HuH-7.5 (cell line): ENCODE data around the gene WDR70.
"Not testable (repeated sequence)": the region's sequence is repeated elsewhere in the genome, so short reads cannot be mapped to it uniquely, and the experiment has no call there.

Source experiments
- DNase-seq: peaks from one replicate; pipeline ENCODE4 v3.0.0; 2011; ENCODE audit warnings: low spot score

The WDR70 gene

DNA sequence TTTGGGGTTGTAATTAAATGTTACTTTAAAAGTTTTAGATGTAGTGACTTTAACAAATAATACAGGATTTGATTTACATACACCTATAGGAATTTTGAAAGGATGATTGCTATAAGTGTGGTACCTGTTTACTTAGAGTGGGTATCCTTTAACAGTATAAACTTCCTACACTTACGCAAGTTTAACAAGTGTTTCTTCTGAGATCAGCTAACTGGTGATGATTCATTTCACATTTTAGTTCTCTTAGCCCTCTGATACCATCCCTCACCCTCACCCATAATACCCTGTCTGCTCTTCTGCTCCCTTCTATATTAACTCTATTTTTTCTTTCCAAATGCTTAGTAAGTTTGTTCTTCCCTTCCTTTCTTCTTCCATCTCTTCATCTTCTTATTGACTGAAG, 262.8 kb downstream of the WDR70 start:
- DNase-seq: no peak

DNA sequence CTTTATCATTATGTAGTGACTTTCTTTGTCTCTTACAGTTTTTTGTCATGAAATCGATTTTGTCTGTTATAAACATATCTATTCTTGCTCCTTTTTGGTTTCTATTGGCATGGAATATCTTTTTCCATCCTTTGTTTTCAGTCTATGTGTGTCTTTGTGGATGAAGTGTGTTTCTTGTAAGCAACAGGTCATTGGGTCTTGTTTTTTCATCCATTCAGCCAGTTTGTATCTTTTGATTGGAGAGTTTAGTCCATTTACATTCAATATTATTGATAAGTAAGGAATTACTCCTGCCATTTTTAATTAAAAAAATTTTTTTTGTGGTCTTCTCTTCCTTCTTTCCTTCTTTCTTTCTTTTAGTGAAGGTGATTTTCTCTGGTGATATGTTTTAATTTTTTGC, 266.6 kb downstream of the WDR70 start:
- DNase-seq: no peak

DNA sequence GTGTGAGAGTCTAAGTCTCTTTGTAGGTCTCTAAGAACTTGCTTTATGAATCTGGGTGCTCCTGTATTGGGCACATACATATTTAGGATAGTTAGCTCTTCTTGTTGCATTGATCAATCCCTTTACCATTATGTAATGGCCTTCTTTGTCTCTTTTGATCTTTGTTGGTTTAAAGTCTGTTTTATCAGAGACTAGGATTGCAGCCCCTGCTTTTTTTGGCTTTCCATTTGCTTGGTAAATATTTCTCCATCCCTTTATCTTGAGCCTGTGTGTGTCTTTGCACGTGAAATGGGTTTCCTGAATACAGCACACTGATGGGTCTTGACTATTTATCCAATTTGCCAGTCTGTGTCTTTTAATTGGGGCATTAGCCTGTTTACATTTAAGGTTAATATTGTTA, 275.4 kb downstream of the WDR70 start:
- DNase-seq: not testable (repeated sequence)

DNA sequence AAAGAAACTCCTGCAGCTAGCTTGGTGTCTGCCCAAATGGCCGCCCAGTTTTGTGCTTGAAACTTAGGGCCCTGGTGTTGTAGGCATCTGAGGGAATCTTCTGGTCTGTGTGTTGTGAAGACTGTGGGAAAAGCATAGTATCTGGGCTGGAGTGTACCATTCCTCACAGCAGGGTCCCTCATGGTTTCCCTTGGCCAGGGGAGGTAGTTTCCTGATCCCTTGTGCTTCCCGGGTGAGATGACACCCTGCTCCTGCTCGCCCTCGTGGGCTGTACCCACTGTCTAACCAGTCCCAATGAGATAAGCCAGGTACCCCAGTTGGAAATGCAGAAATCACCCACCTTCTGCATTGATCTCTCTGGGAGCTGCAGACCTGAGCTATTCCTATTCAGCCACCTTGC, 277.9 kb downstream of the WDR70 start:
- no peak for DNase-seq

DNA sequence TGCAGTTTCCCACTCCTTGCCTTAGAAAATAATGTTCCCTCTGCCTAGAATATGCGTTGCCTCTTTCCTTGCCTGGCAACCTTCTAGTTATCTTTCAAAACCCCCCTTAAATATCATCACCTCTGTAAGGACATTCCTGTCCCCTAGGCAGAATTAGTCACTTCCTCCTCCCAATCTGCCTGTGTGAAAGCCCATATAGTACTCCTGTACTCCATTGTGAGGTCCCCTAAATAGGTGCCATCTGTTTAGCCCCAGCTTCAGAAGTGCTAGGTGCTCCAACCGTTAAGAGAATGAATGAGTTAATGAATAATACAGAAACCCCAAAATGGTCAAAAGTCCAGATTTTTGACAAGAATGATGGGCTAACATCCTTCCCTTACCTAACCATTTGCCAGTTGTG, 279.3 kb downstream of the WDR70 start:
- no peak for DNase-seq

DNA sequence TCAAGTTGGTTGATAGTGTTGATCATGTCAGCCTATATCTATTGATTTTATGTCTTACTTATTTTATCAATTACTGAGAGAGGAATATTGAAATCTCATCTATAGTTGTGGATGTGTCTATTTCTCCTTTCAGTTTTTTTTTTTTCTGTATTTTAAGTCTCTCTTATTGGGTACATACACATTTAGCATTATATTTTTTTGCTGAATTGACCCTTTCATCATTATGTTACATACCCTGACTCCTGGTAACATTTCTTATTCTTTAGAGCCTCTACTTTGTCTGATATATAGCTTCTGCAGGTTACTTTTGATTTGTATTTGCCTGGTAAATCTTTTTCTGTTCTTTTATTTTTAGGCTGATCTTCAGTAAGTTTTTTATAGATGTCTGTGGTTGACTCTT, 281.2 kb downstream of the WDR70 start:
- no peak for DNase-seq

DNA sequence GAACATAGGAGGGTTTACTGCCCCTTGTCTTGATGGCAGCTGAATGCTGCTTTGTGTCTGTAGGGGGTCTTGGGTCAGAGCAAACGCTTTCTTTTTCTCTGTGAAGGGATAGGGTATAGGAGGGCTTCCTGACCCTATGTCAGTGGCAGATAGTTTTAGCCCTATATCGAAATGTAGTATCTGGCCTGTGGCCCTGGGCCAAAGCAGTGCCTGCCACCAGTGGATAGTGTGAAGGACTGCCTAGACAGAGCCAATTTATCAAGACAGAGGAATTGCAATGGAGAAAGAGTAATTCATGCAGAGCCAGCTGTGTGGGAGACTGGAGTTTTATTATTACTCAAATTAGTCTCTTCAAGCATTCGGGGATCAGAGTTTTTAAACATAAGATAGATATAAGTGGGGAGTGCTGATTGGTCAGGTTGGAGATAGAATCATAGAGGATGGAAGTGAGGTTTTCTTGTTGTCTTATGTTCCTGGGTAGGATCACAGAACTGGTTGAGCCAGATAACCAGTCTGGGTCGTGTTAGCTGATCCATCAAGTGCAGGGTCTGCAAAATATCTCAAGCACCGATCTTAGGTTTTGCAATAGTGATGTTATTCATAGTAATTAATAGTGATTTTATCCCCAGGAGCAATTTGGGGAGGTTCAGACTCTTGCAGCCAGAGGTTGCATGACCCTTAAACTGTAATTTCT, 282.3 kb downstream of the WDR70 start:
- DNase-seq: no peak

DNA sequence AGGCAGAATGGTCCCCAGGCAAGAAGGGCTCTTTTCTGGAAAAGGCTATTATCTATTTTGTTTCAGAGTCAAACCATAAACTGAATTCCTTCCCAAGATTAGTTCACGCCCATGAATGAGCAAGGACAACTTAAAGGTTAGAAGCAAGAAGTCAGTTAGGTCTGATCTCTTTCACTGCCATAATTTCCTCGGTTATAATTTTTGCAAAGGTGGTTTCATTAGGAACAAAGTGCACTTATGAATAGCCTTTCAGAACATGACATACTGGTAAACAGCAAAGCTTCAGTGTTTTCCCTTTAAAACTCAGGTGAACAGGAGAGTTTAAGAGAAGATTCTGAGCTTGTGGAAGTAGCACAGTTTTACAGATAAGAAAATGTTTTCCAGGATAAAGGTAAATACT, 282.8 kb downstream of the WDR70 start:
- no peak for DNase-seq

DNA sequence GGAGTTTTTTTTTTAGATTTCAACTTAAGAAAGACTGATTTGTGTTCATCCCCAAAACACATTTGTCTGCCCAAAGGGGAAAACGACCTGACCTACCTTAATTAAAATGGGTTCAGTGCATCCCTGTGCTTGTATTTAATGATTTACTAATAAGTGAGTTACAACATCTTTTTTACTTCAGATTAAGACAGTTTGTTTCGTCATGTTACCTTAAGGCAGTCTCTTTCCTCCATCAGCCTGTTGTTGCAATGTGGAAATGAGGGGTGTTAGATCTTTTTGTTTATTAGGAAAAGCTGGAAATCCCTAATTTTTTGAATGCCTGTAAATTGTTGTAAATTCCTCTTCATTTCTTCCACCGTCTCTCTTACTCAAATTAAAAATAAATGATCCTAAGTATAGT, 283.2 kb downstream of the WDR70 start:
- no peak for DNase-seq

DNA sequence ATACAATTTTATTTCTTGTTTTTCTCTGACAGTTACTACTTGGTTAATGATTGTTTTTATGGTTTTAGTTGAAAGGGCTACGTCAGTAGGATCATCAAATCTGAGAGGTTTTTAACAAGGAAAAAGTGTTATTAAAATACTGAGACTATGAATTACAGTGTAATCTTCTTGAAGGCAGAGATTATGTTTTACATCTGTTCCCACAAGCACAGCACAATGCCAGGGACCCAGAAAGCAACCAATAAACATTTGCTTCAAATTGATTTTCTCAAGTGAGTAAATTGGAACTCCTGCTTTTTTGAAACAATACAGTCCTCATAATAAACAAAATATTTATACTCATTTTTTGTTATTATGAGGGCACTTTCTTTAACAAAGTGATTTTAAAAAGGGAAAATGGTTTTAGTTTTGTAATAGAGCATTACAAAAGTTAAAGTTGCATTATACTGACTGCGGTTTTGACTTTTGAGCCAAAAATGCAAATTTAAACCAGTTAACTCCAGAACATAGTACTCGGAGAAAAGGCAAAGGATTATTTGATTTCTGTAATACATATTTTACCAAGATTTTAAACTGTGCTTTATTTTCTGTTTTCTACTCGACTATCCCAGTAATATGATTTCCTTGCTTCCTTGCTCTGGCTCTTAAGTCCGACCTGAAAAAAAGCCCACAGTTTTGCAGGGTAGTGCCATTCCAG, 283.8 kb downstream of the WDR70 start:
- DNase-seq: no peak

DNA sequence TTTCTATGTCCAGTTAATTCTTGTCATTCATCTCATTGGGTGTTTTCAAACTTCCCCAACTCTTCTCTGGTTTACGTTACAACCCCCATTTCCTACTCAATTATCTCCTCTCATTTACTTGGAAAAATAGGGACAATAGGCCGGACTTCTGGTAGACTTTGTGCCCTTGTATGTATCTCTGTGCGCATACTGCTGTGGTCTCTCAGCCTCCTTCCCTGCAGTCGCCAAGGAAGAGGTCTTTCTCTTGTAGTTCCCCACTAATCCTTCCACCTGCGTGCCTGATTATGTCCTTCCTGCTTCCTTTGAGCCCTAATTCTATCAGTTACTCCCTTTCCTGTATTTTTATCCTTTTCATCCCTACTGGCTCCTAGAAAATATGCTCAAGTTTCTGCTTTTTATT, 284.4 kb downstream of the WDR70 start:
- DNase-seq: no peak

DNA sequence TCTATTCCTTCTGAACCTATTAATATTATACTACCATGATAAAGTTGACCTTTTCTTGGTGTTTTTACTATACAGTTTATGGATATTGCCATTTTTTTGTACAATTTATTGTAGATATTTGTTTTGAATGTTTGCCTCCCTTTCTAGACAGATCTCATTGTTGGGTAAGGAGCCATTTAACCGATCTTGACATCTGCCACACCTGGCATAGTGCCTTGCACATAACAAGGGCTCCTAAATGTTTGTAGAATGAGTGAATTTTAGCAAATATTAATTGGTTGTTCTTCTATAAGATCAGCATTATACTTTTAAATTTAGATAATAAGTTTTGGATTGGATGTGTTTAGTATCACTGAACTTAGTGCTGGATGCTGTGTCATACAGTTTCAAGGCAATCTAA, 285.4 kb downstream of the WDR70 start:
- DNase-seq: no peak

DNA sequence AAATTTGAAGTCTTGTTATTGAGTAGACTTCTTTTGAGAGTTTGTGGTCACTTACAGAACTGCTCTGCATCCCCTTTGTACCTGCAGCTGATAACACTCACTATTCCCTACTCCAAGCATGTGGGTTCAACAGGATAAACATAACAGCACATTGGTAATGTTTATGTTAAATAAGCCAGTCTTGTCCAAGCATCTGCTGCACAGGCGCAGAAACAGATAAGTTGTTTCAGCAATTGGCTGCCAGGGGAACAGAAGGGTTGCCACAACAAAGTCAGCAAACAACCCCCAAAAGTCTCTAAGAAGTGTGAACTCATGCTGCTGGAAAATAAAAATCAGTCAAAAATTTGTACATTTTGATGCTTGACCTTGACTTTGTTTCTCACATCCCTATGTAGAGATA, 286.2 kb downstream of the WDR70 start:
- no peak for DNase-seq

DNA sequence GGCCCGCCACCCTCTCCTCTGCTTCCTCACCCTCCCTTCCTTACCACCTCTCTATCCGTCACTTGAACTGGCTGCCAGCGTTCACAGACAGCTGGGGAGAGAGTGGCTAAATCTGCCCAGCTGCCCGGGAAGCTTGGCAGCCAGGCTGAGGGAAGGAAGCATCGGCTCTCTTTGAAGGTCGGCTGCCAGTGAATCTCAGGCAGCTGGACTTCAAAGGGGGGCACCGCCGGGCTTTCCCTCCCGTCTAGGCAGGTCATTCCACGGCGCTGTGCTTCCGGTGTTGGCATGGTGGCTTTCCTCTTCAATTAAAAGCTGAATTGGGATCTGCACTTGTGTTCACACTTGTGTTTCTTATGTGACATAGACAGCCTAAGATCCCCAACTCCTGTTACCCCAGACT, 286.8 kb downstream of the WDR70 start:
- no peak for DNase-seq

DNA sequence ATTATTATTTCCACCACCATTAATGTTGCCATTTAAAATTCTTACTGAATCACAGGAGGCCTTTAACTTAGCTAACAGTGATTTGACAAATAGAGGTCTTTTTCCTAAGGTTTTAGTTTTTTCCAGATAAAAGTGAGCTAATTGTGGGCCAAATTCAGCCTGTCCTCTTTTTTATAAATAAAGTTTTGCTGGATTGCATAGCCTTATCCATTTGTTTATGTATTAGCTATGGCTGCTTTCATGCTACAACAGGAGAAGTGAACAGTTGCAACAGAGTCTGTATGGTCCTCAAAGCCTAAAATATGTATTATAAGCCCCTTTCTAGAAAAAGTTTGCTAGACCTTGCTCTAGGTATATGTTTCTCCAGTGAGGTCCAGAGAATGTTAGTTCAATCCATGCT, 288.3 kb downstream of the WDR70 start:
- no peak for DNase-seq

DNA sequence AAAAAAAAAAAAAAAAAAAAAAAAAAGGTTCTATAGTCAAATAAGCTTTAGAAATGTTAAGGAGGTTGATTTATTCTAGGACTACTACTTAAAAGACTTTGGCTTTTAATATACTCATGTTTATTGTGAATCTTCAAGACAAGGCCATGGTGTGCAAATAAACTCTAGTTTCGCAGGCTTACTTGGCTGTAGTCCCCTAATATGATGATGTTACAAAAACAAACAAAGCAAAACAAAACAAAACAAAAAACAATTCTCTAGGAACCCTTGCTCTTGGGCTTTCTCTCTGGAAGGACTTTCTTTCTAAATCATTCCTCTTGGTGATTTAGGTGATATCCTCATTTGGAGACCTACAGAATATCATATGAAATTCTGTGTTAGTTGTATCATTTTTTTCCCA, 288.7 kb downstream of the WDR70 start:
- no peak for DNase-seq

DNA sequence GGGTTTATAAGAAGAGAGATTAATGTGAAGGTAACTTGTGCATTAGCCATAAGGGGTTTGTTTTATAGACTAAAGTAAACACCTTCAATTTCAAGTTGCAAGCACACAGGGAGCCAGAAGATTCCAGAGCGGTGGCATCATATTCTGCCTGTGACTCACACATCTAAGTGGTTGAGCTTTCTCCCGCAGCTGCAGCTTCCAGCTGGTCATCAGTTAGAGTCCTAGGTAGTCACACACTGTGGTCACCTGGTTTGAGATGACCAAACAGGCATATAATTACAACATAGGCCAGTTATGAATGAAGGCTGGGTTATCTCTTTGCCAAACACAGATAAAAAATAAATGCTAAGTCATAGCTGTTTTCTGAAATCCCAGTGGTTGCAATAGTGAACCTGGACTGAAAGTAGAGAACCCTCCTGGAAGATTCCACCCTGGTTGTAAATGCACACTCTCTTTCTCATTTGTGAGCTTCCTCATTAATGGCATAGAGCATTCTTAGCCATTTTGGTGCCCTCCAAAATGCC, 289.5 kb downstream of the WDR70 start:
- peak; percentile 57 for DNase-seq

DNA sequence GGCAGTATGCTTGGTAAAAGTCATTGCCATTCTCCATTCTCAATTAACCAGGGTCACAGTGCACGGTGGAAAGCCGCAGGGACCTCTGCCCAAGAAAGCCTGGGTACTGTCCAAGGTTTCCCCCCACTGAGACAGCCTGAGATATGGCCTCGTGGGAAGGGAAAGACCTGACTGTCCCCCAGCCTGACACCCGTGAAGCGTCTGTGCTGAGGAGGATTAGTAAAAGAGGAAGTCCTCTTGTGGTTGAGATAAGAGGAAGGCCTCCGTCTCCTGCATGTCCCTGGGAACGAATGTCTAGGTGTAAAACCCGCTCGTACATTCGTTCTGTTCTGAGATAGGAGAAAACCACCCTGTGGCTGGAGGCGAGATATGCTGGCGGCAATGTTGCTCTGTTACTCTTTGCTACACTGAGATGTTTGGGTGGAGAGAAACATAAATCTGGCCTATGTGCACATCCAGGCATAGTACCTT, 293.0 kb downstream of the WDR70 start:
- DNase-seq: not testable (repeated sequence)

DNA sequence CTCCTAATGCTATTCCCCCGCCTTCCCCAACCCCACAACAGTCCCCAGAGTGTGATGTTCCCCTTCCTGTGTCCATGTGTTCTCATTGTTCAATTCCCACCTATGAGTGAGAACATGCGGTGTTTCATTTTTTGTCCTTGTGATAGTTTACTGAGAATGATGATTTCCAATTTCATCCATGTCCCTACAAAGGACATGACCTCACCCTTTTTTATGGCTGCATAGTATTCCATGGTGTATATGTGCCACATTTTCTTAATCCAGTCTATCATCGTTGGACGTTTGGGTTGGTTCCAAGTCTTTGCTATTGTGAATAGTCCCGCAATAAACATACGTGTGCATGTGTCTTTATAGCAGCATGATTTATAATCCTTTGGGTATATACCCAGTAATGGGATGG, 295.2 kb downstream of the WDR70 start:
- DNase-seq: not testable (repeated sequence)

DNA sequence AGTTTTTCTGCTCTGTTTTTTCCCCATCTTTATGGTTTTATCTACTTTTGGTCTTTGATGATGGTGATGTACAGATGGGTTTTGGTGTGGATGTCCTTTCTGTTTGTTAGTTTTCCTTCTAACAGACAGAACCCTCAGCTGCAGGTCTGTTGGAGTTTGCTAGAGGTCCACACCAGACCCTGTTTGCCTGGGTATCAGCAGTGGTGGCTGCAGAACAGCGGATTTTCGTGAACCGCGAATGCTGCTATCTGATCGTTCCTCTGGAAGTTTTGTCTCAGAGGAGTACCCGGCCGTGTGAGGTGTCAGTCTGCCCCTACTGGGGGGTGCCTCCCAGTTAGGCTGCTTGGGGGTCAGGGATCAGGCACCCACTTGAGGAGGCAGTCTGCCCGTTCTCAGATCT, 300.2 kb downstream of the WDR70 start:
- not testable (repeated sequence) for DNase-seq

DNA sequence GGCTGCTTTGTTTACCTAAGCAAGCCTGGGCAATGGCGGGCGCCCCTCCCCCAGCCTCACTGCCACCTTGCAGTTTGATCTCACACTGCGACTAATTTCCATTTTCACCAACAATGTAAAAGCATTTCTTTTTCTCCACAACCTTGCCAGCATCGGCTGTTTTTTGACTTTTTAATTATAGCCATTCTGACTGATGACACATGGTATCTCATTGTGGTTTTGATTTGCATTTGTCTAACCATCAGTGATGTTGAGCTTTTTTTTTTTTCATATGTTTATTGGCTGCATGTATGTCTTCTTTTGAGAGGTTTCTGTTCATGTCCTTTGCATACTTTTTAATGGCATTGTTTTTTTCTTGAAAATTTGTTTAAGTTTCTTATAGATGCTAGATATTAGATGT, 300.8 kb downstream of the WDR70 start:
- not testable (repeated sequence) for DNase-seq

DNA sequence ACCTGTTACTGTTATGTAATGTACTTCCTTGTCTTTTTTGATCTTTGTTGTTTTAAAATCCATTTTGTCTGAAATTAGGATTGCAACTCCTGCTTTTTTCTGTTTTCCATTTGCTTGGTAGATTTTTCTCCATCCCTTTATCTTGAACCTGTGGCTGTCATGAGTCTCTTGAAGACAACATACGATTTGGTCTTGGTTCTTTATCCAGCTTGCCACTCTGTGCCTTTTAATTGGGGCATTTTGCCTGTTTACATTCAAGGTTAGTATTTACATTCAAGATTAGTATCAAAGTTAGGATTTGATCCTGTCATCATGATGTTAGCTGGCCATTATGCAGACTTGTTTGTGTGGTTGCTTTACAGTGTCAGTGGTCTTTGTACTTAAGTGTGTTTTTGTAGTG, 304.0 kb downstream of the WDR70 start:
- DNase-seq: no peak

DNA sequence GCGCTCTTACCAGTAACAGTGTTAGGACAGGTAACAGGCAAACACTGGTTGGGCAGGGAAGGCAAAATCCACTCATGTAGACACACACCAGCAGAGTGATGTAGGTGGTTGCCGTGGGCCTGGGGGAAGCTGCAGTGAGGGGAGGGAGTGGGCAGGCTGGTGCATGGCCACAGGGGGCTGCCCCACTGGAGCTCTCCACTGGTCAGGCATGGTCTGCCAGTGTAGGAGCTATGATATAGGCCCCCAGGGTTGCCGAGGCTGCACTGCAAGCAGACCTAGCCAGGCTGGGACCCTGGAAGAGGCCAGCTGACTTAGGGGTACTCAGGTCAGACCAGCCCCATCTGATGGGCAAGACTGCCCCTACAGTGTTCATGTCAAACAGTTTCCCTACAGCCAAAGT, 306.1 kb downstream of the WDR70 start:
- no peak for DNase-seq

DNA sequence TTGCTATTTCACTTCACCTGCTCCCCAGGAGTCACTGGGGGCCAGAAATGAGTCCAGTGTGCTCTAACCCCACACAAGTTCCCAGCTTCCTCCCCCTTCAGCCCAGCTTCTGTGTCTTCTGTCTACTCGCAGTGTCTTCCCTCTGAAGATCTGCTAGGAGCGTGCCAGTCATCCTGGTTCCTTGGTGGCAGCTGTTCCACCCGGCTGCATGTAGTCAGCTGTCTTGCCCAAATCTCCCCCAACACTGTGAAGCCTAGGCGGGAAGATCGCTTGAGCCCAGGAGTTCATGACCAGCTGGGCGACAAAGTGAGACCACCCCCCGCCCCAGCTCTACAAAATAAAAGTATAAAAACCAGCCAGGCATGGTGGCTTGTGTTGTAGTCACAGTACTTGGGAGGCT, 306.7 kb downstream of the WDR70 start:
- no peak for DNase-seq
